ENCODE measurements around the gene NUDT7. TPM values are rescaled to one million over a fixed set of nuclear protein-coding genes. Genes with fewer than 3 reads are reported as not detected.

The NUDT7 gene
- total RNA-seq, 1 donor = 5.1 TPM

- Histone ChIP-seq H3K4me1 (ENCODE audit: insufficient read depth, low read length) (no peaks in the 10 kb centered on the region), H3K4me2 (ENCODE audit: insufficient read depth, low read length) (no peak overlapping the region), H3K27ac (ENCODE audit: low read depth, low read length) (no peak overlapping the region), H4K20me1 (ENCODE audit: insufficient read depth, low read length) (no peaks in the 10 kb centered on the region), H3K4me3 (ENCODE audit: insufficient read depth, low read length) (no peak overlapping the region), H3K79me2 (ENCODE audit: insufficient read depth, low read length) (no peaks in the 10 kb centered on the region), H2AFZ (ENCODE audit: low read length) (no peak overlapping the region), H3K27me3 (ENCODE audit: insufficient read depth, low read length) (no peaks in the 10 kb centered on the region), H3K9me3 (ENCODE audit: low read depth, low read length) (no peaks in the 10 kb centered on the region), H3K36me3 (ENCODE audit: insufficient read depth, low read length) (no peaks in the 10 kb centered on the region)
- peak; percentile 83 for DNase-seq (ENCODE audit: insufficient read length, low spot score, missing footprints)
- TF ChIP-seq, protein P1, sequence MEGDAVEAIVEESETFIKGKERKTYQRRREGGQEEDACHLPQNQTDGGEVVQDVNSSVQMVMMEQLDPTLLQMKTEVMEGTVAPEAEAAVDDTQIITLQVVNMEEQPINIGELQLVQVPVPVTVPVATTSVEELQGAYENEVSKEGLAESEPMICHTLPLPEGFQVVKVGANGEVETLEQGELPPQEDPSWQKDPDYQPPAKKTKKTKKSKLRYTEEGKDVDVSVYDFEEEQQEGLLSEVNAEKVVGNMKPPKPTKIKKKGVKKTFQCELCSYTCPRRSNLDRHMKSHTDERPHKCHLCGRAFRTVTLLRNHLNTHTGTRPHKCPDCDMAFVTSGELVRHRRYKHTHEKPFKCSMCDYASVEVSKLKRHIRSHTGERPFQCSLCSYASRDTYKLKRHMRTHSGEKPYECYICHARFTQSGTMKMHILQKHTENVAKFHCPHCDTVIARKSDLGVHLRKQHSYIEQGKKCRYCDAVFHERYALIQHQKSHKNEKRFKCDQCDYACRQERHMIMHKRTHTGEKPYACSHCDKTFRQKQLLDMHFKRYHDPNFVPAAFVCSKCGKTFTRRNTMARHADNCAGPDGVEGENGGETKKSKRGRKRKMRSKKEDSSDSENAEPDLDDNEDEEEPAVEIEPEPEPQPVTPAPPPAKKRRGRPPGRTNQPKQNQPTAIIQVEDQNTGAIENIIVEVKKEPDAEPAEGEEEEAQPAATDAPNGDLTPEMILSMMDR (IDR thresholded peaks at IDR 0.05; ENCODE audit: extremely low read depth, low read depth, low read length) = no peak
Observed at GRCh38 chr16:77780378-77780837, 58.1 kb downstream of the NUDT7 start.

GRCh38 chr16:77781091-77781490 lies 58.8 kb downstream of the NUDT7 start:
- no peak overlapping the region for H3K4me3 ChIP-seq (ENCODE audit: insufficient read depth, low read length)
- H3K27ac ChIP-seq (ENCODE audit: low read depth, low read length) = no peak overlapping the region
- H3K27me3 ChIP-seq (ENCODE audit: insufficient read depth, low read length) = no peaks in the 10 kb centered on the region
- no peaks in the 10 kb centered on the region for H3K4me1 ChIP-seq (ENCODE audit: insufficient read depth, low read length)
- H3K79me2 ChIP-seq (ENCODE audit: insufficient read depth, low read length) = no peaks in the 10 kb centered on the region
- H2AFZ ChIP-seq (ENCODE audit: low read length) = no peak overlapping the region
- DNase-seq (ENCODE audit: insufficient read length, low spot score, missing footprints) = no peak
- no peak overlapping the region for H3K4me2 ChIP-seq (ENCODE audit: insufficient read depth, low read length)
- TF ChIP-seq, protein P1 (IDR thresholded peaks at IDR 0.05; ENCODE audit: extremely low read depth, low read depth, low read length) = no peak
- H3K9me3 ChIP-seq (ENCODE audit: low read depth, low read length) = no peaks in the 10 kb centered on the region
- H4K20me1 ChIP-seq (ENCODE audit: insufficient read depth, low read length) = no peaks in the 10 kb centered on the region
- H3K36me3 ChIP-seq (ENCODE audit: insufficient read depth, low read length) = no peaks in the 10 kb centered on the region

DNA sequence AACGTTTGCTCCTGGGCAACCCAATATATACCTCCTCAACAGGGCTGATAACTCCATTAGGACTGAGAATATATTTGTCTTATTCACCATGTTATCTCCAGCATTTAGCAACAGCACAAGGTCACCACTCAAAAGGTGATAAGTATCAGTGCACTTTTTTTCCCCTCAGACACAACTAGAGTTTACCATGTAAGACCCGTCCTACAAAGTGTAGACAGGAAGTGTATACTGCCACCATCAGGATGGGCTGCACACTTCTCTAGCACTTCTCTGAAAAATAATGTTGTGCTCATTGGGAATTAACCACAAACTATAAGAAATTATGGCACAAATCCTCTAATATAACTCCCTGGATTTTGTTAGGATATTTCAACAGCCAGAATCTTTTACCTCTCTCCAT lies 60.4 kb downstream of the NUDT7 start:
- no peaks in the 10 kb centered on the region for H4K20me1 ChIP-seq (ENCODE audit: insufficient read depth, low read length)
- no peaks in the 10 kb centered on the region for H3K79me2 ChIP-seq (ENCODE audit: insufficient read depth, low read length)
- H3K4me2 ChIP-seq (ENCODE audit: insufficient read depth, low read length) = no peak overlapping the region
- H3K4me3 ChIP-seq (ENCODE audit: insufficient read depth, low read length) = no peak overlapping the region
- no peak for DNase-seq (ENCODE audit: insufficient read length, low spot score, missing footprints)
- H3K36me3 ChIP-seq (ENCODE audit: insufficient read depth, low read length) = no peaks in the 10 kb centered on the region
- no peaks in the 10 kb centered on the region for H3K9me3 ChIP-seq (ENCODE audit: low read depth, low read length)
- no peak overlapping the region for H3K27ac ChIP-seq (ENCODE audit: low read depth, low read length)
- no peaks in the 10 kb centered on the region for H3K4me1 ChIP-seq (ENCODE audit: insufficient read depth, low read length)
- no peak overlapping the region for H2AFZ ChIP-seq (ENCODE audit: low read length)
- TF ChIP-seq, protein P1 (IDR thresholded peaks at IDR 0.05; ENCODE audit: extremely low read depth, low read depth, low read length) = peak; percentile 31
- peaks cover 10% of the 10 kb centered on the region for H3K27me3 ChIP-seq (ENCODE audit: insufficient read depth, low read length)

DNA sequence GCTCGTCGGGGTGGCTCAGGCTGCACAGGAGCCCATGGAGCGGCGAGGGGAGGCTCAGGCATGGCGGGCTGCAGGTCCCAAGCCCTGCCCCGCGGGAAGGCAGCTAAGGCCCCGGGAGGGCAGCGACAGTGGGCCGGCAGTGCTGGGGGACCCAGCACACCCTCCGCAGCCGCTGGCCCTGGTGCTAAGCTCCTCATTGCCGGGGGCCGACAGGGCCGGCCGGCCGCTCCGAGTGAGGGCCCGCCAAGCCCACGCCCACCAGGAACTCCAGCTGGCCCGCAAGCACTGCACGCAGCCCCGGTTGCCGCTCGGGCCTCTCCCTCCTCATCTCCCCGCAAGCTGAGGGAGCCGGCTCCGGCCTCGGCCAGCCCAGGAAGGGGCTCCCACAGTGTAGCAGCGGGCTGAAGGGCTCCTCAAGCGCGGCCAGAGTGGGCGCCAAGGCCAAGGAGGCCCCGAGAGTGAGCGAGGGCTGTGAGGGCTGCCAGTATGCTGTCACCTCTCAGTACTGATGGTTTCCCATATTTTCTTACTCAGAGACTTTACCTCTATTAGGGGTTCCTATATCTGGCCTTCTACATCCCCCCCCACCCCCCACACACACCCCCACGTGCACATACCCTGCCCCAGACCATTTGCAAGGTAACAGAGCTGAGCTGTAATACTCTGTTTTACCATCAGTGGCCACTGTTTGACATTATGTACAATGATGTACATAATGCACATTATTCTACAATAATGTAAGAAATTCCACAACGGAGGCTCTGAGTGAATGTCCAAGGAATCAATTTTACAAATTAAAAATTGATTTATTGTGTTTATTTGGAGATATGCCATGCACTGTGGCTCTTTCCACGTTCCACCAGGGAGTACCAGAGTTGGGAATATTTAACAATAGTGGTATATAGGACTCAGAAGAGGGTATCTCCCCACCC lies 62.4 kb downstream of the NUDT7 start:
- no peaks in the 10 kb centered on the region for H4K20me1 ChIP-seq (ENCODE audit: insufficient read depth, low read length)
- H3K36me3 ChIP-seq (ENCODE audit: insufficient read depth, low read length) = no peaks in the 10 kb centered on the region
- H3K27ac ChIP-seq (ENCODE audit: low read depth, low read length) = no peak overlapping the region
- TF ChIP-seq, protein P1 (IDR thresholded peaks at IDR 0.05; ENCODE audit: extremely low read depth, low read depth, low read length) = peak; percentile 24
- no peak overlapping the region for H3K4me2 ChIP-seq (ENCODE audit: insufficient read depth, low read length)
- no peaks in the 10 kb centered on the region for H3K79me2 ChIP-seq (ENCODE audit: insufficient read depth, low read length)
- peak; percentile 70 for DNase-seq (ENCODE audit: insufficient read length, low spot score, missing footprints)
- no peaks in the 10 kb centered on the region for H3K4me1 ChIP-seq (ENCODE audit: insufficient read depth, low read length)
- no peak overlapping the region for H3K4me3 ChIP-seq (ENCODE audit: insufficient read depth, low read length)
- H3K9me3 ChIP-seq (ENCODE audit: low read depth, low read length) = no peaks in the 10 kb centered on the region
- H3K27me3 ChIP-seq (ENCODE audit: insufficient read depth, low read length) = peaks cover 30% of the 10 kb centered on the region
- H2AFZ ChIP-seq (ENCODE audit: low read length) = no peak overlapping the region
